Astrocyte (in vitro differentiated cells and primary cell): Measurements from ENCODE around the gene RAC2. TPM values are rescaled to one million over a fixed set of nuclear protein-coding genes. Genes with fewer than 3 reads are reported as not detected.
A peak's percentile ranks its signal among the peaks of the same experiment; 100 is the strongest.

Source experiments
- DNase-seq: peaks from one replicate; pipeline ENCODE4 v3.0.0-alpha.2; 2010; ENCODE audit warnings: low read depth
- FAIRE-seq: peaks from 2 replicates; lab custom pipeline; 2011; peaks lifted over from hg19 to GRCh38; lab: Jason Lieb, UNC
- H2AFZ ChIP-seq: 2 replicates; pipeline ENCODE4 v1.6.0; 2012; ENCODE audit warnings: low read depth, low read length, inconsistent platforms
- H3K27ac ChIP-seq: 2 replicates; pipeline ENCODE4 v1.5.1; 2011; ENCODE audit warnings: low read depth, low read length, inconsistent platforms
- H3K27me3 ChIP-seq: 2 replicates; pipeline ENCODE4 v1.6.0; 2011; ENCODE audit warnings: low read length, inconsistent platforms; ENCODE audit not compliant: insufficient read depth
- H3K36me3 ChIP-seq: 2 replicates; pipeline ENCODE4 v1.5.1; 2011; ENCODE audit warnings: low read length, inconsistent platforms; ENCODE audit not compliant: insufficient read depth
- H3K4me1 ChIP-seq: 2 replicates; pipeline ENCODE4 v1.5.1; 2011; ENCODE audit warnings: low read length, inconsistent platforms; ENCODE audit not compliant: insufficient read depth
- H3K4me2 ChIP-seq: 2 replicates; pipeline ENCODE4 v1.6.0; 2012; ENCODE audit warnings: low read length, inconsistent platforms
- H3K4me3 ChIP-seq: 2 replicates; pipeline ENCODE4 v1.5.1; 2011; ENCODE audit warnings: low read depth, mild to moderate bottlenecking, low read length, inconsistent platforms; ENCODE audit not compliant: insufficient read depth
- H3K79me2 ChIP-seq: 2 replicates; pipeline ENCODE4 v1.6.0; 2012; ENCODE audit warnings: mild to moderate bottlenecking, low read length, inconsistent platforms; ENCODE audit not compliant: insufficient read depth
- H3K9ac ChIP-seq: 2 replicates; pipeline ENCODE4 v1.6.0; 2012; ENCODE audit warnings: mild to moderate bottlenecking, low read length, inconsistent platforms
- H3K9me3 ChIP-seq: 2 replicates; pipeline ENCODE4 v1.5.1; 2012; ENCODE audit warnings: low read depth, mild to moderate bottlenecking, low read length, inconsistent platforms; ENCODE audit not compliant: insufficient read depth
- H4K20me1 ChIP-seq: 2 replicates; pipeline ENCODE4 v1.6.0; 2012; ENCODE audit warnings: low read length, inconsistent platforms; ENCODE audit not compliant: insufficient read depth
- H3K27ac Mint-ChIP-seq: one replicate; pipeline ENCODE4 v1.8.0; 2021; ENCODE audit warnings: mild to moderate bottlenecking, mixed read lengths; ENCODE audit not compliant: unreplicated experiment
- H3K27me3 Mint-ChIP-seq: one replicate; pipeline ENCODE4 v1.8.0; 2021; ENCODE audit warnings: low read depth, mixed read lengths; ENCODE audit not compliant: unreplicated experiment
- H3K36me3 Mint-ChIP-seq: one replicate; pipeline ENCODE4 v1.8.0; 2021; ENCODE audit warnings: low read depth, mixed read lengths; ENCODE audit not compliant: unreplicated experiment
- H3K4me1 Mint-ChIP-seq: one replicate; pipeline ENCODE4 v1.8.0; 2021; ENCODE audit warnings: low read depth, mixed read lengths; ENCODE audit not compliant: unreplicated experiment
- H3K4me3 Mint-ChIP-seq: one replicate; pipeline ENCODE4 v1.8.0; 2021; ENCODE audit warnings: mild to moderate bottlenecking, moderate library complexity, mixed read lengths; ENCODE audit not compliant: unreplicated experiment
- H3K9me3 Mint-ChIP-seq: one replicate; pipeline ENCODE4 v1.8.0; 2021; ENCODE audit warnings: mild to moderate bottlenecking, mixed read lengths; ENCODE audit not compliant: unreplicated experiment
- CTCF ChIP-seq: IDR thresholded peaks from 2 replicates; pipeline ENCODE4 v1.5.1; 2011; ENCODE audit warnings: low read depth, mild to moderate bottlenecking, inconsistent platforms, low read length, moderate library complexity; ENCODE audit not compliant: insufficient read depth
- EZH2 ChIP-seq: IDR thresholded peaks from 2 replicates; pipeline ENCODE4 v1.6.1; 2012; ENCODE audit warnings: mild to moderate bottlenecking, low read length, inconsistent platforms; ENCODE audit not compliant: insufficient read depth
- total RNA-seq: library from RNA; stranded (reverse); gene quantifications from 2 replicates; pipeline ENCODE4 v1.2.1, GENCODE V29; 2021

The RAC2 gene
- total RNA-seq, 1 donor from 2014 or later, result 0.61 TPM

GRCh38 chr22:37281195-37281594 is 37.1 kb upstream of the RAC2 start:
- Histone ChIP-seq H3K9ac (no peak overlapping the region), H4K20me1 (no peaks in the 10 kb centered on the region), H3K79me2 (no peaks in the 10 kb centered on the region), H3K36me3 (no peaks in the 10 kb centered on the region), H3K4me1 (peaks cover 10% of the 10 kb centered on the region), H2AFZ (no peak overlapping the region), H3K4me2 (no peak overlapping the region), H3K4me3 (no peak overlapping the region), H3K9me3 (peaks cover 4% of the 10 kb centered on the region), H3K27me3 (peaks cover 2% of the 10 kb centered on the region), H3K27ac (no peak overlapping the region)
- H3K27me3 Mint-ChIP-seq, result peaks cover 26% of the 10 kb centered on the region
- peak overlapping the region; percentile 26 for H3K27ac Mint-ChIP-seq
- DNase-seq (no peak), FAIRE-seq (no peak)
- peaks cover 2% of the 10 kb centered on the region for H3K36me3 Mint-ChIP-seq
- H3K4me3 Mint-ChIP-seq, result no peak overlapping the region
- peaks cover 7% of the 10 kb centered on the region for H3K4me1 Mint-ChIP-seq
- peaks cover 4% of the 10 kb centered on the region for H3K9me3 Mint-ChIP-seq
- no peak for TF ChIP-seq EZH2
- TF ChIP-seq CTCF, result no peak

DNA sequence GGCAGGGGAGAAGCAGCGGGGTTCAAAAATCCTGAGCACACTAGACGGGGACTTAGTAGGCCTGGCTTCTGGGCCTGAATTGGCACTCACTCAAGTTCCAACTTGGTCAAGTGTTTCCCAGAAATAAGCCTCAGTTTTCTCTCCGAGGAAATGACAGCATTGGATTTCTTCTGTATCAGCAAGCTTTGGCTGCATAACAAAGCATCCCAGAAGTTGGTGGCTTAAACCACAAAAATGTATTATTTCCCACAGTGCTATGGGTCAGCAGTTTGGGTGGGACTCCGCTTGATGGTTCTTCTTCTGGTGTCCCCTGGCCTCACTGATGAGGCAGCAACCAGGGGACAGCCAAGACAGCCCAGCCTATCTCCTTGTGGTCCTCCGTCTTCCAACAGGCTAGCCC is 36.6 kb upstream of the RAC2 start:
- H3K4me1 ChIP-seq, result peaks cover 10% of the 10 kb centered on the region
- H3K9me3 ChIP-seq, result peaks cover 4% of the 10 kb centered on the region
- peaks cover 4% of the 10 kb centered on the region for H3K9me3 Mint-ChIP-seq
- no peaks in the 10 kb centered on the region for H3K79me2 ChIP-seq
- no peak overlapping the region for H3K4me3 ChIP-seq
- no peak overlapping the region for H3K9ac ChIP-seq
- peaks cover 2% of the 10 kb centered on the region for H3K36me3 Mint-ChIP-seq
- no peak overlapping the region for H2AFZ ChIP-seq
- H3K4me3 Mint-ChIP-seq, result no peak overlapping the region
- peaks cover 22% of the 10 kb centered on the region for H3K27me3 Mint-ChIP-seq
- H3K36me3 ChIP-seq, result no peaks in the 10 kb centered on the region
- peaks cover 7% of the 10 kb centered on the region for H3K4me1 Mint-ChIP-seq
- H3K27ac ChIP-seq, result no peak overlapping the region
- H3K27me3 ChIP-seq, result no peaks in the 10 kb centered on the region
- TF ChIP-seq EZH2 (no peak), CTCF (no peak)
- peak overlapping the region; percentile 26 for H3K27ac Mint-ChIP-seq
- no peak for FAIRE-seq
- H4K20me1 ChIP-seq, result no peaks in the 10 kb centered on the region
- no peak for DNase-seq
- H3K4me2 ChIP-seq, result no peak overlapping the region

- H3K4me1 Mint-ChIP-seq, result peaks cover 7% of the 10 kb centered on the region
- Histone ChIP-seq H3K9me3 (peaks cover 4% of the 10 kb centered on the region), H3K4me1 (peaks cover 9% of the 10 kb centered on the region), H3K9ac (no peak overlapping the region), H4K20me1 (no peaks in the 10 kb centered on the region), H2AFZ (peak overlapping the region; percentile 42), H3K4me3 (no peak overlapping the region), H3K79me2 (no peaks in the 10 kb centered on the region), H3K27me3 (no peaks in the 10 kb centered on the region), H3K36me3 (no peaks in the 10 kb centered on the region), H3K4me2 (no peak overlapping the region), H3K27ac (no peak overlapping the region)
- TF ChIP-seq CTCF (no peak), EZH2 (no peak)
- peaks cover 1% of the 10 kb centered on the region for H3K9me3 Mint-ChIP-seq
- H3K36me3 Mint-ChIP-seq, result peaks cover 2% of the 10 kb centered on the region
- no peak overlapping the region for H3K4me3 Mint-ChIP-seq
- no peak overlapping the region for H3K27ac Mint-ChIP-seq
- DNase-seq (peak; percentile 79), FAIRE-seq (peak; percentile 17)
- H3K27me3 Mint-ChIP-seq, result peaks cover 23% of the 10 kb centered on the region
These were observed 35.5 kb upstream of the RAC2 start for GRCh38 chr22:37279331-37280181.
